Testis (tissue), 2 donors: Measurements from ENCODE around the gene NKAIN2.

Experiments used
- CTCF ChIP-seq, 3 experiments: fragments of 450-650 bp in 2 of 3; fragments of 200-600 bp in 1 of 3; sonication (generic) in 1 of 3; IDR thresholded peaks; one replicate each; pipeline ENCODE4 v1.5.1; 2016 to 2019; ENCODE audit warnings: antibody characterized with exemption in 3 of 3, mild to moderate bottlenecking in 2 of 3, moderate library complexity in 1 of 3
- POLR2A ChIP-seq: fragments of 450-650 bp; IDR thresholded peaks from one replicate; pipeline ENCODE4 v1.6.1; 2017; ENCODE audit warnings: antibody characterized with exemption, mild to moderate bottlenecking, moderate library complexity

- TF ChIP-seq CTCF (IDR thresholded peaks at IDR 0.05) (no peak), POLR2A (no peak)
Observed at GRCh38 chr6:124010574-124010973, 206.9 kb downstream of the NKAIN2 start.
